Natural killer cell treated with Interleukin-12 subunit alpha and Interleukin-12 subunit beta and Interleukin-15 and Interleukin-18, amount 100 ng/mL, for 72 hours (primary cell): ENCODE measurements around the gene APOL6. TPM values are rescaled to one million over a fixed set of nuclear protein-coding genes. Genes with fewer than 3 reads are reported as not detected.

Experiments used
- ATAC-seq, 2 donors: fragments of 150-1000 bp; cut with Tn5 transposase in 1 of 2; sonication (Bioruptor Pico), chemical (Tn5 transposase) in 1 of 2; 2 replicates each; pipeline ENCODE4 v1.10.0; 2021
- DNase-seq: peaks from one replicate; pipeline ENCODE4 v3.0.0; 2022; ENCODE audit warnings: low spot score
- H3K27ac Mint-ChIP-seq, 2 donors: 1 replicate in 1 of 2; 2 replicates in 1 of 2; pipeline ENCODE4 v1.8.0; 2022; ENCODE audit warnings: mixed read lengths in 2 of 2, mild to moderate bottlenecking in 1 of 2, moderate library complexity in 1 of 2
- H3K27me3 Mint-ChIP-seq, 2 donors: 1 replicate in 1 of 2; 2 replicates in 1 of 2; pipeline ENCODE4 v1.8.0; 2022; ENCODE audit warnings: mixed read lengths in 2 of 2
- H3K36me3 Mint-ChIP-seq: one replicate; pipeline ENCODE4 v1.8.0; 2022; ENCODE audit warnings: mixed read lengths
- H3K4me1 Mint-ChIP-seq, 2 donors: 1 replicate in 1 of 2; 2 replicates in 1 of 2; pipeline ENCODE4 v1.8.0; 2022; ENCODE audit warnings: low read depth in 2 of 2, mixed read lengths in 2 of 2, mild to moderate bottlenecking in 1 of 2
- H3K4me3 Mint-ChIP-seq: one replicate; pipeline ENCODE4 v1.8.0; 2022; ENCODE audit warnings: mixed read lengths
- H3K9me3 Mint-ChIP-seq: 2 replicates; pipeline ENCODE4 v1.8.0; 2022; ENCODE audit warnings: mixed read lengths
- total RNA-seq, 2 donors: library from RNA; stranded (reverse); gene quantifications; one replicate each; pipeline ENCODE4 v1.2.3, GENCODE V29; 2022

The APOL6 gene
- total RNA-seq, 2 donors from 2014 or later, result 63.8 to 142 TPM

GRCh38 chr22:35634943-35635540, 13.2 kb upstream of the APOL6 start:
- no peak for DNase-seq
- Mint-ChIP-seq H3K36me3 (no peaks in the 10 kb centered on the region), H3K9me3 (no peaks in the 10 kb centered on the region), H3K4me3 (peak overlapping the region; percentile 68), H3K27me3 (peaks cover 3 to 7% of the 10 kb centered on the region in 2 donors), H3K27ac (peak overlapping the region in 1 of 2 donors; percentile 13), H3K4me1 (peaks cover 28 to 30% of the 10 kb centered on the region in 2 donors)
- ATAC-seq, result no peak

GRCh38 chr22:35637254-35637653, 11.0 kb upstream of the APOL6 start:
- H3K9me3 Mint-ChIP-seq, result no peaks in the 10 kb centered on the region

GRCh38 chr22:35638001-35638400, 10.2 kb upstream of the APOL6 start:
- Mint-ChIP-seq H3K4me1 (peaks cover 18 to 20% of the 10 kb centered on the region in 2 donors), H3K27ac (peak overlapping the region in 1 of 2 donors; percentile 52), H3K9me3 (no peaks in the 10 kb centered on the region), H3K4me3 (no peak overlapping the region), H3K36me3 (no peaks in the 10 kb centered on the region), H3K27me3 (peaks cover 3 to 7% of the 10 kb centered on the region in 2 donors)
- no peak for DNase-seq
- ATAC-seq, result no peak

More at GRCh38 chr22:35637254-35637653, 11.0 kb upstream of the APOL6 start:
- Mint-ChIP-seq H3K27me3 (peaks cover 3 to 7% of the 10 kb centered on the region in 2 donors), H3K36me3 (no peaks in the 10 kb centered on the region), H3K27ac (no peak overlapping the region), H3K4me3 (no peak overlapping the region), H3K4me1 (peaks cover 19 to 20% of the 10 kb centered on the region in 2 donors)
- DNase-seq (no peak), ATAC-seq (no peak)

GRCh38 chr22:35638410-35638809, 9.8 kb upstream of the APOL6 start:
- no peaks in the 10 kb centered on the region for H3K36me3 Mint-ChIP-seq
- no peak for DNase-seq
- H3K27me3 Mint-ChIP-seq, result peaks cover 3 to 4% of the 10 kb centered on the region in 2 donors
- peak overlapping the region in 1 of 2 donors; percentile 52 for H3K27ac Mint-ChIP-seq
- no peak for ATAC-seq
- no peak overlapping the region for H3K4me3 Mint-ChIP-seq
- peaks cover 13 to 16% of the 10 kb centered on the region in 2 donors for H3K4me1 Mint-ChIP-seq
- no peaks in the 10 kb centered on the region for H3K9me3 Mint-ChIP-seq

- ATAC-seq (no peak), DNase-seq (no peak)
- H3K9me3 Mint-ChIP-seq, result no peaks in the 10 kb centered on the region
- H3K27ac Mint-ChIP-seq, result peak overlapping the region in 1 of 2 donors; percentile 60
- peaks cover 0 to 2% of the 10 kb centered on the region in 2 donors for H3K4me1 Mint-ChIP-seq
- H3K4me3 Mint-ChIP-seq, result no peak overlapping the region
- no peaks in the 10 kb centered on the region for H3K27me3 Mint-ChIP-seq
- no peaks in the 10 kb centered on the region for H3K36me3 Mint-ChIP-seq
These were observed 6.6 kb upstream of the APOL6 start for GRCh38 chr22:35641494-35642120.

- H3K4me3 Mint-ChIP-seq, result no peak overlapping the region
- no peaks in the 10 kb centered on the region for H3K36me3 Mint-ChIP-seq
- H3K4me1 Mint-ChIP-seq, result peaks cover 6 to 10% of the 10 kb centered on the region in 2 donors
- DNase-seq, result no peak
- no peaks in the 10 kb centered on the region for H3K27me3 Mint-ChIP-seq
- ATAC-seq, result no peak
- peak overlapping the region in 1 of 2 donors; percentile 60 for H3K27ac Mint-ChIP-seq
- H3K9me3 Mint-ChIP-seq, result no peaks in the 10 kb centered on the region
These were observed 5.9 kb upstream of the APOL6 start for GRCh38 chr22:35642305-35642741.

GRCh38 chr22:35643991-35644390, 4.3 kb upstream of the APOL6 start:
- DNase-seq, result no peak
- no peak overlapping the region for H3K4me3 Mint-ChIP-seq

GRCh38 chr22:35645646-35646045, 2.6 kb upstream of the APOL6 start:
- H3K4me1 Mint-ChIP-seq, result peaks cover 30 to 32% of the 10 kb centered on the region in 2 donors
- no peaks in the 10 kb centered on the region for H3K9me3 Mint-ChIP-seq
- H3K27ac Mint-ChIP-seq, result peak overlapping the region in 1 of 2 donors; percentile 98
- H3K36me3 Mint-ChIP-seq, result peaks cover 15% of the 10 kb centered on the region
- no peaks in the 10 kb centered on the region for H3K27me3 Mint-ChIP-seq
- no peak overlapping the region for H3K4me3 Mint-ChIP-seq
- DNase-seq (no peak), ATAC-seq (no peak)

More at GRCh38 chr22:35643991-35644390, 4.3 kb upstream of the APOL6 start:
- no peak for ATAC-seq
- H3K27ac Mint-ChIP-seq, result no peak overlapping the region
- no peaks in the 10 kb centered on the region for H3K9me3 Mint-ChIP-seq
- no peaks in the 10 kb centered on the region for H3K27me3 Mint-ChIP-seq
- H3K36me3 Mint-ChIP-seq, result peaks cover 9% of the 10 kb centered on the region
- peaks cover 18 to 19% of the 10 kb centered on the region in 2 donors for H3K4me1 Mint-ChIP-seq

- peak overlapping the region; percentile 99 for H3K4me3 Mint-ChIP-seq
- no peaks in the 10 kb centered on the region for H3K27me3 Mint-ChIP-seq
- H3K36me3 Mint-ChIP-seq, result peaks cover 37% of the 10 kb centered on the region
- ATAC-seq (no peak), DNase-seq (no peak)
- H3K27ac Mint-ChIP-seq, result peak overlapping the region; percentile 98 to 99
- peaks cover 51 to 53% of the 10 kb centered on the region in 2 donors for H3K4me1 Mint-ChIP-seq
- no peaks in the 10 kb centered on the region for H3K9me3 Mint-ChIP-seq
These were observed 844 bp downstream of the APOL6 start for GRCh38 chr22:35649026-35649553.

- ATAC-seq, result no peak
These were observed 1.5 kb downstream of the APOL6 start for GRCh38 chr22:35649636-35650250.

GRCh38 chr22:35651085-35651484, 2.8 kb downstream of the APOL6 start:
- Mint-ChIP-seq H3K36me3 (peaks cover 42% of the 10 kb centered on the region), H3K27me3 (no peaks in the 10 kb centered on the region), H3K27ac (peak overlapping the region; percentile 98 to 99), H3K4me1 (peaks cover 64 to 66% of the 10 kb centered on the region in 2 donors), H3K9me3 (no peaks in the 10 kb centered on the region), H3K4me3 (peak overlapping the region; percentile 99)
- no peak for DNase-seq
- ATAC-seq, result no peak

More at GRCh38 chr22:35649636-35650250, 1.5 kb downstream of the APOL6 start:
- Mint-ChIP-seq H3K9me3 (no peaks in the 10 kb centered on the region), H3K4me1 (peaks cover 56 to 59% of the 10 kb centered on the region in 2 donors), H3K27me3 (no peaks in the 10 kb centered on the region), H3K36me3 (peaks cover 40% of the 10 kb centered on the region), H3K27ac (peak overlapping the region; percentile 98 to 99), H3K4me3 (peak overlapping the region; percentile 99)
- DNase-seq, result no peak

GRCh38 chr22:35653824-35654223, 5.6 kb downstream of the APOL6 start:
- DNase-seq (no peak), ATAC-seq (no peak)
- no peaks in the 10 kb centered on the region for H3K27me3 Mint-ChIP-seq
- no peaks in the 10 kb centered on the region for H3K9me3 Mint-ChIP-seq
- peak overlapping the region; percentile 65 to 94 for H3K27ac Mint-ChIP-seq
- peak overlapping the region; percentile 62 for H3K4me3 Mint-ChIP-seq
- peaks cover 61% of the 10 kb centered on the region for H3K36me3 Mint-ChIP-seq
- H3K4me1 Mint-ChIP-seq, result peaks cover 70 to 74% of the 10 kb centered on the region in 2 donors

- Mint-ChIP-seq H3K4me1 (peaks cover 73 to 74% of the 10 kb centered on the region in 2 donors), H3K36me3 (peaks cover 62% of the 10 kb centered on the region), H3K27me3 (no peaks in the 10 kb centered on the region), H3K27ac (peak overlapping the region; percentile 65 to 94), H3K4me3 (no peak overlapping the region), H3K9me3 (no peaks in the 10 kb centered on the region)
- ATAC-seq (no peak), DNase-seq (no peak)
These were observed 8.1 kb downstream of the APOL6 start for GRCh38 chr22:35656284-35656752.
